H1 (cell line): ENCODE results near the gene ZC3H6. TPM values are rescaled to one million over a fixed set of nuclear protein-coding genes. Genes with fewer than 3 reads are reported as not detected.

Experiments
- CTCF ChIA-PET: fragments of 300-600 bp; sonication (Branson Sonifier 250); formaldehyde crosslinking; loops from one replicate; lab custom pipeline; 2021; ENCODE audit not compliant: partially characterized antibody; lab: Charles Lee
- POLR2A ChIA-PET: fragments of 300-600 bp; sonication (Branson Sonifier 250); formaldehyde crosslinking; loops from one replicate; lab custom pipeline; 2021; ENCODE audit warnings: inconsistent platforms; ENCODE audit not compliant: partially characterized antibody; lab: Charles Lee
- DNase-seq, 2 experiments: peaks; one replicate each; pipeline versions ENCODE4 v3.0.0 to v3.0.0-alpha.2; 2010 to 2022; ENCODE audit warnings: low spot score in 2 of 2, low read depth in 1 of 2, mixed read lengths in 1 of 2
- FAIRE-seq: peaks from 2 replicates; lab custom pipeline; 2011; peaks lifted over from hg19 to GRCh38; lab: Jason Lieb, UNC
- H2AFZ ChIP-seq: 2 replicates; pipeline ENCODE4 v1.8.1; 2012; ENCODE audit warnings: low read length, inconsistent platforms
- H2AK5ac ChIP-seq: 2 replicates; pipeline ENCODE4 v1.6.1; 2013; ENCODE audit warnings: low read depth, low read length
- H2BK120ac ChIP-seq: replicated peaks from 2 replicates; pipeline ENCODE3; 2013; ENCODE audit warnings: low read depth, low read length, inconsistent platforms
- H2BK12ac ChIP-seq: 2 replicates; pipeline ENCODE4 v1.6.1; 2013; ENCODE audit warnings: low read depth, low read length
- H2BK15ac ChIP-seq: 2 replicates; pipeline ENCODE4 v1.6.1; 2013; ENCODE audit warnings: low read length
- H2BK20ac ChIP-seq: 2 replicates; pipeline ENCODE4 v1.6.1; 2013; ENCODE audit warnings: low read length
- H2BK5ac ChIP-seq: 2 replicates; pipeline ENCODE4 v1.6.1; 2013; ENCODE audit warnings: low read depth, low read length
- H3K14ac ChIP-seq: 2 replicates; pipeline ENCODE4 v1.6.1; 2013; ENCODE audit warnings: inconsistent platforms; ENCODE audit not compliant: insufficient read length
- H3K18ac ChIP-seq: 2 replicates; pipeline ENCODE4 v1.6.1; 2013; ENCODE audit warnings: low read length; ENCODE audit errors: extremely low read depth
- H3K23ac ChIP-seq: 2 replicates; pipeline ENCODE4 v1.6.1; 2013; ENCODE audit warnings: inconsistent platforms; ENCODE audit not compliant: insufficient read length
- H3K23me2 ChIP-seq: 2 replicates; pipeline ENCODE4 v1.6.1; 2013; ENCODE audit warnings: low read depth, low read length
- H3K27ac ChIP-seq: 2 replicates; pipeline ENCODE4 v1.6.1; 2011; ENCODE audit warnings: low read depth, low read length, inconsistent platforms
- H3K27me3 ChIP-seq, 4 experiments: replicated peaks in 1 of 4; 1 replicate in 1 of 4; 2 replicates in 3 of 4; pipeline versions ENCODE4 v1.6.1 to v1.8.1; 2011 to 2013; ENCODE audit warnings: low read length in 3 of 4, mild to moderate bottlenecking in 3 of 4, inconsistent platforms in 2 of 4, mixed read lengths in 2 of 4, moderate library complexity in 1 of 4; ENCODE audit not compliant: control insufficient read depth in 3 of 4, insufficient read depth in 3 of 4; ENCODE audit errors: extremely low read depth in 1 of 4
- H3K36me3 ChIP-seq, 4 experiments: 2 replicates each; pipeline versions ENCODE4 v1.6.1 to v1.8.1; 2011 to 2013; ENCODE audit warnings: mild to moderate bottlenecking in 4 of 4, low read length in 3 of 4, moderate library complexity in 2 of 4, control low read depth in 1 of 4, inconsistent platforms in 1 of 4; ENCODE audit not compliant: insufficient read depth in 4 of 4, control insufficient read depth in 2 of 4
- H3K4ac ChIP-seq: replicated peaks from 2 replicates; pipeline ENCODE3; 2013; ENCODE audit warnings: low read length, low read depth, mixed read lengths, inconsistent platforms; ENCODE audit not compliant: insufficient read length
- H3K4me1 ChIP-seq, 4 experiments: replicated peaks in 1 of 4; 1 replicate in 1 of 4; 2 replicates in 3 of 4; pipeline versions ENCODE4 v1.6.1 to v1.8.1; 2011 to 2013; ENCODE audit warnings: low read length in 3 of 4, inconsistent platforms in 2 of 4, mixed read lengths in 1 of 4; ENCODE audit not compliant: insufficient read depth in 4 of 4, control insufficient read depth in 3 of 4
- H3K4me2 ChIP-seq, 2 experiments: 2 replicates each; pipeline versions ENCODE4 v1.6.1 to v1.8.1; 2011 to 2013; ENCODE audit warnings: low read depth in 2 of 2, low read length in 2 of 2, control low read depth in 1 of 2, inconsistent platforms in 1 of 2, mild to moderate bottlenecking in 1 of 2; ENCODE audit not compliant: insufficient read depth in 1 of 2
- H3K4me3 ChIP-seq, 4 experiments: fragments of 200-600, 300-600 bp in 1 of 4; sonication (generic), shearing (Covaris generic), sonication (Bioruptor Twin) in 1 of 4; 2 replicates each; pipeline versions ENCODE4 v1.5.1 to v1.8.1; 2011 to 2016; ENCODE audit warnings: low read length in 4 of 4, low read depth in 3 of 4, control low read depth in 2 of 4, inconsistent platforms in 2 of 4, mild to moderate bottlenecking in 2 of 4, mixed read lengths in 1 of 4, moderate library complexity in 1 of 4; ENCODE audit not compliant: insufficient read depth in 2 of 4; ENCODE audit errors: extremely low read depth in 1 of 4
- H3K56ac ChIP-seq: replicated peaks from 2 replicates; pipeline ENCODE3; 2013; ENCODE audit warnings: low read depth, mild to moderate bottlenecking, mixed read lengths, low read length, inconsistent platforms; ENCODE audit not compliant: insufficient read length
- H3K79me1 ChIP-seq: 2 replicates; pipeline ENCODE4 v1.6.1; 2013; ENCODE audit warnings: low read depth, low read length, control low read depth
- H3K79me2 ChIP-seq, 2 experiments: 2 replicates each; pipeline versions ENCODE4 v1.6.1 to v1.8.1; 2012 to 2013; ENCODE audit warnings: low read length in 2 of 2, mild to moderate bottlenecking in 2 of 2, inconsistent platforms in 1 of 2; ENCODE audit not compliant: insufficient read depth in 2 of 2, control insufficient read depth in 1 of 2
- H3K9ac ChIP-seq, 4 experiments: replicated peaks in 1 of 4; 1 replicate in 1 of 4; 2 replicates in 3 of 4; pipeline versions ENCODE4 v1.6.1 to v1.8.1; 2011 to 2013; ENCODE audit warnings: low read depth in 3 of 4, low read length in 3 of 4, control low read depth in 2 of 4, mild to moderate bottlenecking in 2 of 4, moderate library complexity in 2 of 4, inconsistent platforms in 1 of 4; ENCODE audit errors: extremely low read depth in 1 of 4
- H3K9me3 ChIP-seq, 2 experiments: 2 replicates each; pipeline versions ENCODE4 v1.6.1 to v1.8.1; 2012 to 2013; ENCODE audit warnings: mild to moderate bottlenecking in 2 of 2, moderate library complexity in 2 of 2, control low read depth in 1 of 2, inconsistent platforms in 1 of 2, low read depth in 1 of 2, low read length in 1 of 2, mixed read lengths in 1 of 2; ENCODE audit not compliant: insufficient read depth in 2 of 2
- H4K20me1 ChIP-seq, 2 experiments: replicated peaks in 1 of 2; 2 replicates each; pipeline versions ENCODE3 to v1.8.1; 2011 to 2013; ENCODE audit warnings: inconsistent platforms in 2 of 2, low read length in 2 of 2, mild to moderate bottlenecking in 1 of 2; ENCODE audit not compliant: insufficient read depth in 2 of 2, control insufficient read depth in 1 of 2
- H4K5ac ChIP-seq: 2 replicates; pipeline ENCODE4 v1.6.1; 2013; ENCODE audit warnings: low read length, low read depth, mixed read lengths, inconsistent platforms; ENCODE audit not compliant: insufficient read length
- H4K8ac ChIP-seq: 2 replicates; pipeline ENCODE4 v1.8.0; 2013; ENCODE audit warnings: mild to moderate bottlenecking, moderate library complexity, low read length, inconsistent platforms; ENCODE audit not compliant: insufficient read depth; ENCODE audit errors: extremely low read depth
- H4K91ac ChIP-seq: replicated peaks from 2 replicates; pipeline ENCODE3; 2013; ENCODE audit warnings: low read length, mixed read lengths, inconsistent platforms; ENCODE audit not compliant: insufficient read length
- ATF3 ChIP-seq: IDR thresholded peaks from 2 replicates; pipeline ENCODE4 v1.6.1; 2011; ENCODE audit warnings: low read depth, mild to moderate bottlenecking, low read length; ENCODE audit not compliant: insufficient read depth
- KDM1A ChIP-seq: fragments of 200-600, 300-600 bp; sonication (generic); IDR thresholded peaks from 2 replicates; pipeline ENCODE4 v1.7.1; 2016; ENCODE audit warnings: mild to moderate bottlenecking, low read length, borderline replicate concordance
- POLR2A ChIP-seq, 2 experiments: IDR thresholded peaks; 1 replicate in 1 of 2; 2 replicates in 1 of 2; pipeline ENCODE4 v1.6.1; 2011; ENCODE audit warnings: low read depth in 2 of 2, low read length in 2 of 2, mild to moderate bottlenecking in 2 of 2; ENCODE audit errors: control extremely low read depth in 1 of 2
- POLR2AphosphoS5 ChIP-seq: IDR thresholded peaks from 2 replicates; pipeline ENCODE4 v1.6.1; 2011; ENCODE audit warnings: low read depth, low read length
- SP1 ChIP-seq: IDR thresholded peaks from 2 replicates; pipeline ENCODE4 v1.6.1; 2011; ENCODE audit warnings: low read depth, low read length
- TCF12 ChIP-seq: IDR thresholded peaks from 2 replicates; pipeline ENCODE4 v1.6.1; 2011; ENCODE audit warnings: low read depth, mild to moderate bottlenecking, low read length
- TEAD4 ChIP-seq: IDR thresholded peaks from 2 replicates; pipeline ENCODE4 v1.6.1; 2012; ENCODE audit warnings: low read depth, low read length, inconsistent platforms, mixed read lengths
- YY1 ChIP-seq: IDR thresholded peaks from 2 replicates; pipeline ENCODE4 v1.6.1; 2011; ENCODE audit warnings: low read depth, mild to moderate bottlenecking, low read length
- WGBS, 2 experiments: shearing (Covaris generic) in 1 of 2; methylation state at CpG; one replicate each; pipeline versions ENCODE4 v1.1.6 to v1.1.7; 2013 to 2015; ENCODE audit warnings: low lambda C conversion rate in 2 of 2, mixed read lengths in 2 of 2, inconsistent platforms in 1 of 2, low coverage in 1 of 2, missing lambda C conversion rate in 1 of 2; ENCODE audit not compliant: insufficient replicate concordance in 2 of 2, insufficient coverage in 1 of 2, insufficient read length in 1 of 2; ENCODE audit errors: extremely low coverage in 1 of 2, missing lambda C conversion rate in 1 of 2; 5-methylcytosine and 5-hydroxymethylcytosine counted together
- polyA plus RNA-seq, 7 experiments: library from polyadenylated mRNA; depleted of rRNA in 3 of 7; stranded (reverse) in 5 of 7; unstranded in 2 of 7; fragments of >200 nt in 5 of 7; fragments of 200-250 nt in 2 of 7; gene quantifications; 1 replicate in 5 of 7; 2 replicates in 1 of 7; 4 replicates in 1 of 7; pipeline versions ENCODE4 v1.2.1 to v1.2.3, GENCODE V29; 2011 to 2013; ENCODE audit warnings: missing spikeins in 2 of 7, mixed read lengths in 2 of 7
- total RNA-seq: library from RNA; stranded (reverse); fragmentation: NEBNext Ultra II Directional; extraction: Animal tissue kit (Norgen Biotek cat#: 25700); gene quantifications from 2 replicates; pipeline ENCODE4 v1.2.1, GENCODE V29; 2021

Gene ZC3H6
- total and polyA plus RNA-seq, 2 of the 8 experiments (the other 6 are each of a cell fraction or from before 2014, with no cell fraction given): 1.4 to 6.9 TPM

- WGBS, 2 experiments: 87% methylated on average over 2 of the region's 2 CpGs; no CpG with 5 or more reads in 1 of the 2 experiments
- H3K9me3 ChIP-seq: no peaks in the 10 kb centered on the region
- ChIA-PET CTCF (interaction anchor here (1.1 kb wide), 1 partner anchor 236 kb away, joined by 3 read pairs; no protein-coding TSS in a partner anchor), POLR2A (interaction anchor here (3.2 kb wide), 1 partner anchor 17 kb away, joined by 16 read pairs; no protein-coding TSS in a partner anchor)
- no peak overlapping the region for H4K5ac ChIP-seq
- H3K14ac ChIP-seq: no peak overlapping the region
- DNase-seq (no peak), FAIRE-seq (no peak)
- no peaks in the 10 kb centered on the region for H3K27me3 ChIP-seq
- no peak overlapping the region for H3K56ac ChIP-seq
- peaks cover 0 to under 1% of the 10 kb centered on the region in 2 experiments; a peak in 1 of 4 replicates for H3K79me2 ChIP-seq
- no peak overlapping the region for H2AK5ac ChIP-seq
- H2BK5ac ChIP-seq: no peak overlapping the region
- H3K79me1 ChIP-seq: no peaks in the 10 kb centered on the region
- H2BK20ac ChIP-seq: no peak overlapping the region
- no peak overlapping the region for H3K4me2 ChIP-seq
- no peaks in the 10 kb centered on the region for H3K36me3 ChIP-seq
- no peak overlapping the region for H3K4ac ChIP-seq
- H3K9ac ChIP-seq: no peak overlapping the region
- no peak overlapping the region for H3K4me3 ChIP-seq
- H4K8ac ChIP-seq: no peak overlapping the region
- peaks cover 0 to 4% (median 0%) of the 10 kb centered on the region in 4 experiments; a peak in 2 of 7 replicates for H3K4me1 ChIP-seq
- TF ChIP-seq POLR2AphosphoS5 (no peak), TCF12 (no peak), SP1 (no peak), TEAD4 (no peak), YY1 (no peak), KDM1A (no peak), ATF3 (no peak), POLR2A (IDR thresholded peaks at IDR 0.05; ENCODE audit: control extremely low read depth in 1 of 2, low read depth in 2 of 2, low read length in 2 of 2) (no peak)
- H3K23ac ChIP-seq: no peak overlapping the region
- no peak overlapping the region for H2BK120ac ChIP-seq
- H4K91ac ChIP-seq: no peak overlapping the region
- no peak overlapping the region for H3K18ac ChIP-seq
- no peak overlapping the region for H3K27ac ChIP-seq
- H2BK12ac ChIP-seq: no peak overlapping the region
- no peaks in the 10 kb centered on the region for H4K20me1 ChIP-seq
- H2AFZ ChIP-seq: no peak overlapping the region
- no peak overlapping the region for H2BK15ac ChIP-seq
- H3K23me2 ChIP-seq: no peaks in the 10 kb centered on the region; the same call in 1 of the 2 replicates
These were observed 18.7 kb upstream of the ZC3H6 start for GRCh38 chr2:112256654-112257053.
